Pancreas (tissue), 10 donors: ENCODE results near the gene NTNG1. TPM values are rescaled to one million over a fixed set of nuclear protein-coding genes. Genes with fewer than 3 reads are reported as not detected.

Experiments used
- ATAC-seq, 4 donors: fragments of 200-7000 bp; cut with Tn5 transposase; one replicate each; pipeline versions ENCODE4 v1.8.0 to v1.9.1; 2020; ENCODE audit warnings: mild to moderate bottlenecking in 4 of 4, moderate library complexity in 4 of 4
- DNase-seq, 6 donors: peaks; one replicate each; pipeline ENCODE4 v3.0.0-alpha.2; 2020
- FAIRE-seq: peaks from 2 replicates; lab custom pipeline; 2012; peaks lifted over from hg19 to GRCh38; lab: Jason Lieb, UNC
- H3K27ac ChIP-seq, 4 donors: fragments of 200-600 bp; sonication (generic); 1 replicate in 3 of 4; 2 replicates in 1 of 4; pipeline versions ENCODE4 v1.5.0 to v1.8.0; 2020
- H3K27me3 ChIP-seq, 4 donors: fragments of 200-600 bp; one replicate each; pipeline ENCODE4 v1.8.0; 2021
- H3K36me3 ChIP-seq, 3 donors: fragments of 200-600 bp; sonication (generic) in 1 of 3; one replicate each; pipeline versions ENCODE4 v1.5.0 to v1.8.0; 2020 to 2021
- H3K4me1 ChIP-seq, 3 donors: fragments of 200-600 bp; one replicate each; pipeline ENCODE4 v1.8.0; 2021
- H3K4me3 ChIP-seq, 4 donors: fragments of 200-600 bp; sonication (generic) in 2 of 4; one replicate each; pipeline versions ENCODE4 v1.5.0 to v1.8.0; 2020 to 2021
- H3K9me3 ChIP-seq, 4 donors: fragments of 200-600 bp; one replicate each; pipeline ENCODE4 v1.8.0; 2021
- WGBS, 2 donors: extraction: QIAGEN DNeasy Blood & Tissue Kit; methylation state at CpG; one replicate each; pipeline ENCODE4 v1.1.7; 2013; 5-methylcytosine and 5-hydroxymethylcytosine counted together
- intact Hi-C, 3 donors: fragments of 100-400 bp; cut with DNase I; formaldehyde crosslinking; loops; one replicate each; pipeline versions ENCODE4 v1.11.1 to v1.14.2; 2022
- polyA plus RNA-seq, 2 donors: library from polyadenylated mRNA; stranded (reverse); fragments of 200-250 nt; gene quantifications; one replicate each; pipeline ENCODE4 v1.2.3, GENCODE V29; 2013
- total RNA-seq, 6 donors: library from RNA; stranded (reverse); fragmentation: NEBNext Ultra II Directional in 4 of 6; extraction: Animal tissue kit (Norgen Biotek cat#: 25700) in 4 of 6; gene quantifications; one replicate each; pipeline versions ENCODE4 v1.2.1 to v1.2.4, GENCODE V29; 2021 to 2023
- TF ChIP-seq, protein P1 (sequence below), 4 donors: fragments of 200-600 bp; sonication (generic) in 3 of 4; IDR thresholded peaks; one replicate each; pipeline versions ENCODE4 v1.5.0 to v1.8.0; 2021; ENCODE audit warnings: antibody characterized with exemption in 4 of 4
- donor health status: healthy with polysubstance abuse.
- donor health status: DM: no; HTN: no; CAD: no; lungs with moderate emphysema.
- donor health status: DM: no; HTN: no; CAD: no.
- donor health status: control.
- donor health status: control.
- donor health status: Bipolar disorder and iron deficiency.
- donor health status: DM: yes; HTN: yes; CAD: no.
- donor health status: DM: no; HTN: no; CAD: no.
- donor health status: DM: no; HTN: no; CAD: no.
- donor health status: DM: yes; HTN: yes; CAD: no.

Gene NTNG1
- total and polyA plus RNA-seq, 8 donors = 0.04 to 1.3 (median 0.23) TPM; not detected in 1

DNA sequence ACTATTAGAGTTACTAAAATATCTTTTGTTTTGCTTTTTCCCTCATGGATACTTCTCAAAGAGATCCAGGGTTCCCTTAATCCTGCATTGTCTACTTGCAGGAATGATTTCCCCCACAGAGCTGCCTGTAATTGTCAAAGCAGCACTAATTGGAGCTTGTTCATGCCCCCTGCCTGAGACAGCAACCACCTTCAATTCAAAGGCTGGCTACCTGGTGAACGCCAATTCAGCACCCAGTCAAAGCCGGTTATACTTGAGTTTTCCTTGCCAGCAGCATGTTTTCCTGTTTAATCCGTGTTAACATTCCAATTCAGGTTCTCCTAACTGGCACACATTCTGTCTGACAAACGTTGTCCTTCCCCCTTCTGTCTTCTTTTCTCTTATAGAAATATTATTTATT is 382.9 kb downstream of the NTNG1 start:
- Histone ChIP-seq H3K27ac (no peak overlapping the region), H3K4me3 (no peak overlapping the region), H3K4me1 (no peaks in the 10 kb centered on the region), H3K9me3 (no peaks in the 10 kb centered on the region), H3K36me3 (no peaks in the 10 kb centered on the region), H3K27me3 (no peaks in the 10 kb centered on the region)
- DNase-seq (no peak), FAIRE-seq (no peak), ATAC-seq (no peak)
- intact Hi-C loops = no loop called here
- 31 to 38% methylated on average over 4 of the region's 4 CpGs for WGBS, 2 donors
- TF ChIP-seq, protein P1, sequence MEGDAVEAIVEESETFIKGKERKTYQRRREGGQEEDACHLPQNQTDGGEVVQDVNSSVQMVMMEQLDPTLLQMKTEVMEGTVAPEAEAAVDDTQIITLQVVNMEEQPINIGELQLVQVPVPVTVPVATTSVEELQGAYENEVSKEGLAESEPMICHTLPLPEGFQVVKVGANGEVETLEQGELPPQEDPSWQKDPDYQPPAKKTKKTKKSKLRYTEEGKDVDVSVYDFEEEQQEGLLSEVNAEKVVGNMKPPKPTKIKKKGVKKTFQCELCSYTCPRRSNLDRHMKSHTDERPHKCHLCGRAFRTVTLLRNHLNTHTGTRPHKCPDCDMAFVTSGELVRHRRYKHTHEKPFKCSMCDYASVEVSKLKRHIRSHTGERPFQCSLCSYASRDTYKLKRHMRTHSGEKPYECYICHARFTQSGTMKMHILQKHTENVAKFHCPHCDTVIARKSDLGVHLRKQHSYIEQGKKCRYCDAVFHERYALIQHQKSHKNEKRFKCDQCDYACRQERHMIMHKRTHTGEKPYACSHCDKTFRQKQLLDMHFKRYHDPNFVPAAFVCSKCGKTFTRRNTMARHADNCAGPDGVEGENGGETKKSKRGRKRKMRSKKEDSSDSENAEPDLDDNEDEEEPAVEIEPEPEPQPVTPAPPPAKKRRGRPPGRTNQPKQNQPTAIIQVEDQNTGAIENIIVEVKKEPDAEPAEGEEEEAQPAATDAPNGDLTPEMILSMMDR (IDR thresholded peaks at IDR 0.05) = no peak

DNA sequence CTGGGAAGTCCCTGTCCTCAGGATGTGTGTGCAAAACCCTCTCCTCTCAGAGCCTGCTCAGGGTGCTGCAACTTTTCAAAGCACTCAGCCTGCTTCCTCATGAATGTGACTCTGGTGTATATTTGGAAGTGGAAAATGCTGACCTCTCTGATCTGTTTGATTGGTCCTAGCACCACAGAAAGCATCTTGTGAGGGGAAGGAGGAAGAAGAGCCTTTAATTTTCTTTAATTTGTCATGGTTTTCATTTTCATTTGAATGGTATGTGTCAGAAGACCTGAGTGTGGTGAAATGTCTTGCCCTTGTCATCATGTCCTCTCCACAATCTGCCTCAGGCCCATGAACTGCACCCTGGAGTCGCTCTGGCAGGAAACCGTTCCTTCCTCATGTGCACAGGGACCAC is 383.5 kb downstream of the NTNG1 start:
- no peak overlapping the region for H3K4me3 ChIP-seq
- intact Hi-C loops = no loop called here
- DNase-seq (no peak), ATAC-seq (peak in 1 of 4 donors; percentile 18), FAIRE-seq (no peak)
- no peaks in the 10 kb centered on the region for H3K27me3 ChIP-seq
- WGBS, 2 donors = 75 to 82% methylated on average over 2 of the region's 2 CpGs
- no peak overlapping the region for H3K27ac ChIP-seq
- H3K9me3 ChIP-seq = no peaks in the 10 kb centered on the region
- no peaks in the 10 kb centered on the region for H3K36me3 ChIP-seq
- H3K4me1 ChIP-seq = no peaks in the 10 kb centered on the region
- TF ChIP-seq, protein P1 (IDR thresholded peaks at IDR 0.05) = no peak

DNA sequence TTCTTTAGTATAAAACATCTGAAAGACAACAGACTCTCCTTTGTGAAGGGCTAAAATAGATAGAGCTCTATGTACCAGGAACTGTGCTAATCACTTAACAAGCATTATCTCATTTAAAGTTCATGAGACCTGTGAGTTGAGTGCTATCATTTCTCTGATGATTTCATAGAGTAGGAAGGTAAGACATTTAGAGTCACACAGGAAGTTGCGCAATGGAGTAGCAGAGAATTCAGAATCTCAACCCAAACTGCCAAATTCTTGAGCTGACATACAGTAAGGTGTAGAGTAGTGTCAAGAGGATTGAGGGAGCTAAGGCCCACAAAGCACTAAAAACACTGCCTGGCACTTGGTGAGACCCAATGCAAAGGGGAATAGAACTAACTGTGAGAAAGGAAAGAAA is 384.3 kb downstream of the NTNG1 start:
- 85 to 90% methylated on average over 1 of the region's 1 CpG for WGBS, 2 donors
- intact Hi-C loops = no loop called here
- no peak for ATAC-seq
- DNase-seq = no peak
- no peaks in the 10 kb centered on the region for H3K4me1 ChIP-seq
- H3K27ac ChIP-seq = no peak overlapping the region
- no peaks in the 10 kb centered on the region for H3K36me3 ChIP-seq
- no peaks in the 10 kb centered on the region for H3K9me3 ChIP-seq
- no peaks in the 10 kb centered on the region for H3K27me3 ChIP-seq
- no peak overlapping the region for H3K4me3 ChIP-seq
- TF ChIP-seq, protein P1 (IDR thresholded peaks at IDR 0.05) = no peak
- FAIRE-seq = no peak

DNA sequence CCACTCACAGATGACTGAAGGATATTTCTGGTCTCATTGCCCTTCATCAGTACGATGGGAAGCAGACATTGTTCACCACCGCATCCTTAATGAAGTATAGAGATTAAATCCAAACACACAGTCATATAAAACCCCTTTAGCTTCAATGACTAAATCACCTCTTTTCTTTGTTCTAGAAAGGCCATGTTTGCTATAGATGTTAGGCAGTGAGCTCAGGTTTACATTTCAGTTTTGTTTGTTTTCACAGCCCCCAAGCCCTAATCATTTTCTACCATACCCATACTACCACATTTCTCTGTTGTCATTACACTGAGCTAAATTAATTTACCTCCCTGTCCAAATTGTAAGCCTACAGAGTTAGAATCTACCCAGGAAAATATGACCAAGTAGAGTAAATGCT is 385.1 kb downstream of the NTNG1 start:
- no peak overlapping the region for H3K4me3 ChIP-seq
- H3K27me3 ChIP-seq = no peaks in the 10 kb centered on the region
- ATAC-seq (no peak), DNase-seq (no peak), FAIRE-seq (no peak)
- H3K4me1 ChIP-seq = no peaks in the 10 kb centered on the region
- no peaks in the 10 kb centered on the region for H3K36me3 ChIP-seq
- H3K9me3 ChIP-seq = no peaks in the 10 kb centered on the region
- TF ChIP-seq, protein P1 (IDR thresholded peaks at IDR 0.05) = no peak
- intact Hi-C loops = no loop called here
- H3K27ac ChIP-seq = no peak overlapping the region
- 69 to 78% methylated on average over 2 of the region's 2 CpGs for WGBS, 2 donors

DNA sequence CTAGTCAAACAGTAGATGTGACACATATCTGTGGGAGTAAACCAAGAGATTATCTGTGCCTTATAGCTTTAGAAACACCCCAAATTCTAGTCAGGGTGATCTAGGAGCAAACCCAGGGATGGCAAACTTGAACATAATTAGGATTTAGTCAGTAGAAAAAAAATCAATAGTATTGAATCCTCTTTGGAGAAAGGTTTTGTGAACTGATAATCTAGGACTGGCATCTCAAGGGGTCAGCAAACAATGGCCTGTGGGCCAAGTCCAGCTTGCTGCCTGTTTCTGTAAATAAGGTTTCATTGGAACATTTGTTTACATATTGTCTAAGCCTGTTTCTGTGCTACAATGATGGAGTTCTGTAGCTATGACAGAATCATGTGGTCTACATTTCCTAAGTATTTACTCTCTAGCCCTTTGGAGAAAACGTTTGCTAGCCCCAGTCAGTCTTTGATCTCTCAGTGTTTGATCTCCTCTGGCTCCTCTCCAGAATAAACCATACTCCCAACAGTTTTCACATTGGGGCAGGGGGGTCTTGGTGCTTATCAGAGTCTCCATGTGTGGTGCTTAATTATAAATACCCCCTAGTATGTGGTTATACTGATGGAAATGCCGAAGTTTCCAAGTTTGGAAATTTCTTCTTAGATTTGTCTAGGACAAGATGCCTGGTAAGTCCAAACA is 385.8 kb downstream of the NTNG1 start:
- Histone ChIP-seq H3K9me3 (no peaks in the 10 kb centered on the region), H3K36me3 (no peaks in the 10 kb centered on the region), H3K4me1 (no peaks in the 10 kb centered on the region), H3K27ac (no peak overlapping the region), H3K4me3 (no peak overlapping the region), H3K27me3 (no peaks in the 10 kb centered on the region)
- 30 to 31% methylated on average over 2 of the region's 2 CpGs for WGBS, 2 donors
- intact Hi-C loops = no loop called here
- no peak for FAIRE-seq
- no peak for ATAC-seq
- no peak for DNase-seq
- TF ChIP-seq, protein P1 (IDR thresholded peaks at IDR 0.05) = no peak
